ENCODE results near the gene SLC39A8. TPM values are rescaled to one million over a fixed set of nuclear protein-coding genes. Genes with fewer than 3 reads are reported as not detected.

SLC39A8 gene
- total RNA-seq, 1 donor from 2014 or later: 5.0 TPM

DNA sequence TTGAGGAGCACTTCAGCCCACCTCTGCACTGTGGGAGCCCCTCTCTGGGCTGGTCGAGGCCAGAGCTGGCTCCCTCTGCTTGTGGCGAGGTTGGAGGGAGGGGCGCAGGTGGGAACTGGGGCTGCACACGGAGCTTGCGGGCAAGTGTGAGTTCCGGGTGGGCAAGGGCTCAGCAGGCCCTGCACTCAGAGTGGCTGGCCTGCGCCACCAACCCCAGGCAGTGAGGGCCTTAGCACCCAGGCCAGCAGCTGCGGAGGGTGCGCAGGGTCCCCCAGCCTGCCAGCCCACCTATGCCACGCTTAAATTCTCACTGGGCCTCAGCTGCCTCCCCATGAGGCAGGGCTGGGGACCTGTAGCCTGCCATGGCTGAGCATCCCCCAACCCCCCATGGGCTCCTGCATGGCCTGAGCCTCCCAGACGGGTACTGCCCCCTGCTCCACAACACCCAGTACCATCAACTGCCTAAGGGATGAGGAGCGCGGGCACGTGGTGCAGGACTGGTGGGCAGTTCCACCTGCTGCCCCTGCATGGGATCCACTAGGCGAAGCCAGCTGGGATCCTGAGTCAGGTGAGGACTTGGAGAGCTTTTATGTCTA lies 110.9 kb downstream of the SLC39A8 start:
- no peak for DNase-seq (ENCODE audit: low read depth in 2 of 2)

DNA sequence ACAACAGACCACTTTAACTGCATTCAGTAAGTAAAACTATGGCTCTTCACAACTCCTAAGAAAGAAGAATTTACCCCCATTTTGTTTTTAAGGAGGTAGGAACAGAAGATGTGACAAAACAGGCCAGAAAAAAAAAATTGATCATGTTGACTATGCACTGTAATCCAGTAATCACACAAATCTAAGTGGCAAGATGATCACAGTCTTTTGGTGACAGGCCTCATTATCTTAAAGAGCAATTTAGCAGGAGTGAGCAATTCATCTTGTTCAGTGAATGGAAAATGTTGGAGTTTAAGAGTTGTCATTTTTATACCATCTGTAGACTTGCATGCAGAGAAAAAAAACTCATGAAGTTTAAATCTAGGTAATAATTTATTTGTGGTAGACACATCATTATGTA lies 115.1 kb downstream of the SLC39A8 start:
- no peak for DNase-seq (ENCODE audit: low read depth in 2 of 2)

DNA sequence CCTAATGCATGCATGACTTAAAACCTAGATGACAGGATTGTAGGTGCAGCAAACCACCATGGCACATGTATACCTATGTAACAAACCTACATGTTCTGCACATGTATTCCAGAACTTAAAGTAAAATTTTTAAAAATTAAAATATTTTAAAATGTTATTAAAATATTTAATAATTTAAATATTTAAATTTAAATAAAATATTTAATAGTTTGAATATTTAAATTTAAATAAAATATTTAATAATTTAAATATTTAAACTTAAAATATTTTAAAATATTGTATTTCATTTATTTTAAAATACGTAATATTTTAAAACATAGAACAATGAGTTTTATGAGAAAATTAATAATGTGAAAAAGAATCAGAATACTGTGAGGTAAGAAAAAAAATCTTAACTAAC lies 117.9 kb downstream of the SLC39A8 start:
- DNase-seq (ENCODE audit: low read depth in 2 of 2): no peak

DNA sequence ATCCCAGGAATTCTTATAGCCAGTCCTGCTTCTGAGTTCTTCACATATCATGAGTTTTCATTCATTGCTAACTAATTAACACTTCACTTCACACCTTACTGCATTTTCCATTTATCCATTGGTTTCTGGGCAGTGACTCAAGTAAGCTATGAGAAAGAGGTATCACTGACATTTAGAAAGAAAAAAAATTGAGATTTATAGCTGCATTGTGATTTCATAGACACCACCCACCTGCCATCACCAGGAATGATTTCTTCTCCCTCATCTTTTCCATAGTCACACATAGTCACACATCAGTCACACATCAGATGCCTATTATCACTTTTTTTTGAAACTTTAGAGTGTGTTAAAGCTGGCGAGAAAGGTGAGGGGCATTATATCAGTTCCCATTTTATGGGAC lies 121.8 kb downstream of the SLC39A8 start:
- no peak for DNase-seq (ENCODE audit: low read depth in 2 of 2)

DNA sequence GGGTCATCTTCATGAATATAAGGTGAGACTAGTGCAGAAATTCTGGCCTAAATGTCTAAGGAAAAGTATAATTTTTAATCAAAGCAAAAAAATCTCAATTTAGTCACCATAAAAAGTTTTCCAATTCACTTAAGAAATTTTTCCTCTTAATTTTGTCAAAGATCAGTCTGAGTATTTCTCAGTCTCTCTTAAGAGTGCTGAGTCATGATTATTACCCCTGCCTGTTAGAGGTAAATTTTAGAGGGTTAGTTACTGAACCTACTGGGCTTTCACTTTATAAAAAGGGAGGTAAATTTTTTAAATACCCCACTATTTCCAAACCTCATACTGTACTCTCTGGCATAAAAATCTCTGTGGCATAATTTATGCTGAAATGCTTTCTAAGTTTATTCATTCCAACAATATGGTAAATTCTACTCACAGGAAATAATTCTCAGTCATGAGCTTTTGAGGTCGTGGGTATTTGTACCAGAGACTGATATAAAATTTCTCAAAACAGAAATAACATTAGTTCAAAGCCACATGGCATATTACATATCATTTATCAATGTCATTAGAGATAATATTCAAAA lies 122.4 kb downstream of the SLC39A8 start:
- DNase-seq (ENCODE audit: low read depth in 2 of 2): no peak

DNA sequence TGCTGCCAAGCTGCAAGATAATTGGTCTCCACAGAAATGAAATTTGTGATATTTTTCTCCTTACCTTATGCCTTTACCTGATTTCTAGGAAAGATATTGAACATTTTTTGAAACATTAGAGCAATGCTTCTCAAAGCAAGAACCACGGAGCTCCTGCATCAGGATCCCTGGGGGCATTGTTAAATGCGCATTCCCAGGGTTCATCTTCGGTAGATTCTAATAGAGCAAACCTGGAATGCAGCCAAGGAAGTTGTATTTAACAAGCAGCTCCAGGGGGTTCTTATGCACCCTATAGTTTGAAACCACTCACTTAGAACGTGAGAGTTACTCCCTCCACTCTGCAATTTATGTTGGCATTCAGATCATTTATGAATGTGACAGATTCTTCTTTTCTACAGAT lies 126.2 kb downstream of the SLC39A8 start:
- DNase-seq (ENCODE audit: low read depth in 2 of 2): no peak

DNA sequence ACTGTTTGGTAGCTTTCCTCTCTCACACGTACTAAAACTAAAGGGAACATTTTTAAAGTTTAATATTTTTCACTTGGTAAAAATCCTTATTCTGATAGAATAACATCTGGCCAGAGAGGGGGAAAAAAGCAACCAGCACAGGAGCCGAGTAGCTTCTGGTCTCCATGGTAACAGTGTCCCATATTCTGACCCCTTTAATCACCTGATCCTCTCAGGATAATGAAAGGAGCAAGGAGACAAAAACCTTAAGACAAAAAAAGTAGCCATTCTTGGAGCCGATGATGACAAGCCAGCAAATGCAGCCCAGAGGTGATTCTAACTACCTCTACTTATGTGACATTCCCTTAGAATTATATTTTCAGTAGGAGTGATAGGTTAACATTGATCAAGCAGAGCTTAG lies 126.6 kb downstream of the SLC39A8 start:
- DNase-seq (ENCODE audit: low read depth in 2 of 2): no peak

DNA sequence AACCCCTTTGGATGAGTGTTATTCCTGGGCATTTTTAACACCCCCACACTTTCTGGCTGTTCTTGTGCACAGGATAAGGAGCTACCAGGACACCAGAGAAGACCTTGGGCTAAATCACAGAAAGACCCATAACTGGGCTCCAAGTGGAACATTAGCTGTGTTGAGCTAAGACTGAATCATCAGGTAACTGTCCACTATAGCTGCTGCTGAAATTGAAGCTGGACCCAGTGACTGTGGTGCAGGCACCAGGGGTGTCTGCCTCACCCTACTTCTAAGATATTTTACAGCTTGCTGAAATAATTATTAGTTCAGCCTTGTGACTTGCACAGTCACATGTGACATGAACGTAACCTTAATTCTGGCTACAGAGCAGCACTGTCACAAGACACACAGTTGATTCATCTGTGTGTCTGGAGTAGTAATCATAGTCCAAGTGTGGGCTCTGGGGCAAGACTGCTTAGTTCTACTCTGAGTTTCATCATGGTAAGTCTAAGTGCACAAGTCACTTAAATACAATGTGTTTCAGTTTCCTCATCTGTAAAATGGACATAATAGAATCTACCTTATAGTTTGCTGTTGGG lies 127.4 kb downstream of the SLC39A8 start:
- DNase-seq (ENCODE audit: low read depth in 2 of 2): no peak

DNA sequence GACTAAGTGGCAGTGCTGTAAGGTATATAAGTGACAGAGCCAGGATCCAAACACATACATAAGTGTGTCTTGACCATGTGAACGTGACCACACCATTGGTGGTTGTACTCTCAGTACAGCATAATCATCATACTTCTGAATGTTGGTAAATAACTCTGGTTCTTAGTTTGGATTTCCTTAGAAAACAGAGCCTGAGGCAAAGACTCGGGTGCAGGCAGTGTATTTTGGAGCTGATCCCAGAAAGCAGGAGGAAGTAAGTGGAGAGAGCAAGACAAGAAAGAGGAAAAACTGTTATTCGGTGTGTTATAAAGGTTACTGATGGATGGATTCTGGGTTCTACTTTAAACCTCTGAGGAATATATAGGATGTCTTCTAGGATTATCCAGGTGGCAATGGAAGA lies 127.9 kb downstream of the SLC39A8 start:
- DNase-seq (ENCODE audit: low read depth in 2 of 2): peak in 1 of 2 donors; percentile 6

DNA sequence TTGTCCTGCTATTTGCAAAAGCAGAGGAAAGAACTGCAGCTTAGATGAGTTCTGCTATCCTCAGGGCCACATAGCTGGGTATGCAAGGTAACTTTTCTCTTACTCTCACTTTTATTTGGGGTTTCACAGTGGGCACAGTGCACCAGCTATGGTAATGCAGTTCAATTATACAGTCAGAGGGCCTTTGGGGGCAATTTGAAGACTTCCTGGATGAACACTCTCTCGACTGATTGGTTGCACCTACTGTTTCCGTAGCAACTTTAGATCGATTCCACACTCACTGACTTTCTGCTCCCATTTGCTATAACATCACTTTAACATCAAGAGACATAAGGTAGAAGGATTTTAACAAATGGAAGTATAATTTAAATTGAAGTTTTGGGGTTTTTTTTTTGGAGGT lies 128.6 kb downstream of the SLC39A8 start:
- DNase-seq (ENCODE audit: low read depth in 2 of 2): no peak

DNA sequence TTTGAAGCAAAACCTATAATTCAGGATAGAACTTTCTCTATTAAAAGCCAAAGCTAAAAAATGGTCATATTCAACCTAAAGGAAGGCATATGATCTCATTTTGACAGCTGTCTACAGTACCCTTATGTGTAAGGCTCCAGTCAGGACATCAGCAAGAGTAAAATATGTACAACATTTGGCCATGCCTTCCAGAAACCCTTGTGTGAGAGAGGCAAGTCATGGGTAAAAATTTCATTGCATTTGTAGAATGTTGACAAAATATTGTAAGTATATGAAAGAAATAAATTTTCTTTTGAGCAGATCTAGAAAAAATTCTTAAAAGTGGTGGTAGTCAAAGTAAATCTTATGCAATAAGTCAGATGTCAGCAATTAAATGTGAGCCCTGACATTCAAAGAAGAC lies 132.3 kb downstream of the SLC39A8 start:
- no peak for DNase-seq (ENCODE audit: low read depth in 2 of 2)

Other genes with a start within 250 kb of the SLC39A8 start
- gene NFKB1, start 155.9 kb upstream of the SLC39A8 start, total RNA-seq: 31.6 and 46.8 TPM in 2 replicates

Measured in lung microvascular endothelial cell (primary cell).